Measurements from ENCODE around the gene LAMC2. TPM values are rescaled to one million over a fixed set of nuclear protein-coding genes. Genes with fewer than 3 reads are reported as not detected.

LAMC2 gene
- total RNA-seq, 2 donors from 2014 or later, result 1.2 TPM; not detected in 1

GRCh38 chr1:183247931-183248330, 61.9 kb downstream of the LAMC2 start:
- no peaks in the 10 kb centered on the region for H3K36me3 Mint-ChIP-seq (ENCODE audit: insufficient read depth in 2 of 2)
- H3K9me3 Mint-ChIP-seq, result no peaks in the 10 kb centered on the region
- no peaks in the 10 kb centered on the region for H3K4me1 Mint-ChIP-seq (ENCODE audit: low read depth)
- DNase-seq (no peak), ATAC-seq (replicated peaks in 1 of 2) (no peak)
- no peak overlapping the region for H3K27ac Mint-ChIP-seq
- no peak overlapping the region for H3K4me3 Mint-ChIP-seq
- peaks cover 10% of the 10 kb centered on the region for H3K27me3 Mint-ChIP-seq (ENCODE audit: low read depth)

- H3K36me3 Mint-ChIP-seq (ENCODE audit: insufficient read depth in 2 of 2), result no peaks in the 10 kb centered on the region
- DNase-seq, result no peak
- H3K4me1 Mint-ChIP-seq (ENCODE audit: low read depth), result no peaks in the 10 kb centered on the region
- no peak overlapping the region for H3K4me3 Mint-ChIP-seq
- no peak for ATAC-seq (replicated peaks in 1 of 2)
- H3K27ac Mint-ChIP-seq, result no peak overlapping the region
- H3K9me3 Mint-ChIP-seq, result no peaks in the 10 kb centered on the region
- H3K27me3 Mint-ChIP-seq (ENCODE audit: low read depth), result peaks cover 10% of the 10 kb centered on the region
Observed at GRCh38 chr1:183248989-183249691, 63.1 kb downstream of the LAMC2 start.

GRCh38 chr1:183249941-183250452, 63.9 kb downstream of the LAMC2 start:
- Mint-ChIP-seq H3K36me3 (ENCODE audit: insufficient read depth in 2 of 2) (no peaks in the 10 kb centered on the region), H3K9me3 (no peaks in the 10 kb centered on the region)

GRCh38 chr1:183251101-183251958, 65.3 kb downstream of the LAMC2 start:
- Mint-ChIP-seq H3K27me3 (ENCODE audit: low read depth) (peaks cover 10% of the 10 kb centered on the region), H3K9me3 (no peaks in the 10 kb centered on the region), H3K4me3 (no peak overlapping the region), H3K36me3 (ENCODE audit: insufficient read depth in 2 of 2) (no peaks in the 10 kb centered on the region), H3K4me1 (ENCODE audit: low read depth) (no peaks in the 10 kb centered on the region), H3K27ac (no peak overlapping the region)
- DNase-seq, result no peak
- ATAC-seq (replicated peaks in 1 of 2), result no peak

More at GRCh38 chr1:183249941-183250452, 63.9 kb downstream of the LAMC2 start:
- H3K4me3 Mint-ChIP-seq, result no peak overlapping the region
- H3K27ac Mint-ChIP-seq, result no peak overlapping the region
- DNase-seq, result no peak
- no peaks in the 10 kb centered on the region for H3K4me1 Mint-ChIP-seq (ENCODE audit: low read depth)
- H3K27me3 Mint-ChIP-seq (ENCODE audit: low read depth), result peaks cover 10% of the 10 kb centered on the region
- ATAC-seq (replicated peaks in 1 of 2), result no peak

GRCh38 chr1:183251959-183252450, 65.9 kb downstream of the LAMC2 start:
- Mint-ChIP-seq H3K9me3 (no peaks in the 10 kb centered on the region), H3K27ac (no peak overlapping the region), H3K27me3 (ENCODE audit: low read depth) (peaks cover 10% of the 10 kb centered on the region), H3K36me3 (ENCODE audit: insufficient read depth in 2 of 2) (no peaks in the 10 kb centered on the region), H3K4me1 (ENCODE audit: low read depth) (no peaks in the 10 kb centered on the region), H3K4me3 (no peak overlapping the region)
- DNase-seq (no peak), ATAC-seq (replicated peaks in 1 of 2) (no peak)

- H3K4me3 Mint-ChIP-seq, result no peak overlapping the region
- H3K4me1 Mint-ChIP-seq (ENCODE audit: low read depth), result no peaks in the 10 kb centered on the region
- no peak overlapping the region for H3K27ac Mint-ChIP-seq
- no peaks in the 10 kb centered on the region for H3K9me3 Mint-ChIP-seq
- no peak for ATAC-seq (replicated peaks in 1 of 2)
- no peak for DNase-seq
- H3K36me3 Mint-ChIP-seq (ENCODE audit: insufficient read depth in 2 of 2), result no peaks in the 10 kb centered on the region
- peaks cover 28% of the 10 kb centered on the region for H3K27me3 Mint-ChIP-seq (ENCODE audit: low read depth)
Observed at GRCh38 chr1:183255073-183255472, 69.0 kb downstream of the LAMC2 start.

GRCh38 chr1:183259924-183260323, 73.9 kb downstream of the LAMC2 start:
- Mint-ChIP-seq H3K27me3 (ENCODE audit: low read depth) (peaks cover 29% of the 10 kb centered on the region), H3K4me1 (ENCODE audit: low read depth) (no peaks in the 10 kb centered on the region), H3K27ac (no peak overlapping the region), H3K36me3 (ENCODE audit: insufficient read depth in 2 of 2) (no peaks in the 10 kb centered on the region), H3K9me3 (no peaks in the 10 kb centered on the region), H3K4me3 (no peak overlapping the region)
- no peak for DNase-seq
- ATAC-seq (replicated peaks in 1 of 2), result no peak

- Mint-ChIP-seq H3K9me3 (no peaks in the 10 kb centered on the region), H3K4me3 (no peak overlapping the region), H3K36me3 (ENCODE audit: insufficient read depth in 2 of 2) (no peaks in the 10 kb centered on the region), H3K27me3 (ENCODE audit: low read depth) (peaks cover 25% of the 10 kb centered on the region), H3K27ac (no peak overlapping the region), H3K4me1 (ENCODE audit: low read depth) (no peaks in the 10 kb centered on the region)
- no peak for ATAC-seq (replicated peaks in 1 of 2)
- DNase-seq, result no peak
Observed at GRCh38 chr1:183262628-183263200, 76.7 kb downstream of the LAMC2 start.

GRCh38 chr1:183263886-183264602, 78.0 kb downstream of the LAMC2 start:
- Mint-ChIP-seq H3K4me3 (no peak overlapping the region), H3K4me1 (ENCODE audit: low read depth) (no peaks in the 10 kb centered on the region), H3K9me3 (no peaks in the 10 kb centered on the region), H3K27ac (no peak overlapping the region), H3K27me3 (ENCODE audit: low read depth) (peaks cover 26% of the 10 kb centered on the region), H3K36me3 (ENCODE audit: insufficient read depth in 2 of 2) (no peaks in the 10 kb centered on the region)
- no peak for ATAC-seq (replicated peaks in 1 of 2)
- no peak for DNase-seq

- no peaks in the 10 kb centered on the region for H3K36me3 Mint-ChIP-seq (ENCODE audit: insufficient read depth in 2 of 2)
- no peaks in the 10 kb centered on the region for H3K9me3 Mint-ChIP-seq
- no peak for ATAC-seq (replicated peaks in 1 of 2)
Observed at GRCh38 chr1:183267646-183268431, 81.8 kb downstream of the LAMC2 start.

GRCh38 chr1:183270541-183271141, 84.6 kb downstream of the LAMC2 start:
- Mint-ChIP-seq H3K9me3 (no peaks in the 10 kb centered on the region), H3K36me3 (ENCODE audit: insufficient read depth in 2 of 2) (no peaks in the 10 kb centered on the region), H3K27ac (no peak overlapping the region), H3K4me3 (no peak overlapping the region), H3K27me3 (ENCODE audit: low read depth) (peaks cover 16% of the 10 kb centered on the region), H3K4me1 (ENCODE audit: low read depth) (no peaks in the 10 kb centered on the region)
- ATAC-seq (replicated peaks in 1 of 2), result no peak
- DNase-seq, result no peak

More at GRCh38 chr1:183267646-183268431, 81.8 kb downstream of the LAMC2 start:
- H3K27ac Mint-ChIP-seq, result no peak overlapping the region
- H3K27me3 Mint-ChIP-seq (ENCODE audit: low read depth), result peaks cover 24% of the 10 kb centered on the region
- DNase-seq, result no peak
- H3K4me1 Mint-ChIP-seq (ENCODE audit: low read depth), result no peaks in the 10 kb centered on the region
- H3K4me3 Mint-ChIP-seq, result no peak overlapping the region

- Mint-ChIP-seq H3K36me3 (ENCODE audit: insufficient read depth in 2 of 2) (no peaks in the 10 kb centered on the region), H3K27ac (no peak overlapping the region), H3K27me3 (ENCODE audit: low read depth) (peaks cover 16% of the 10 kb centered on the region), H3K9me3 (no peaks in the 10 kb centered on the region), H3K4me1 (ENCODE audit: low read depth) (no peaks in the 10 kb centered on the region), H3K4me3 (no peak overlapping the region)
- ATAC-seq (replicated peaks in 1 of 2), result no peak
- no peak for DNase-seq
Observed at GRCh38 chr1:183272390-183272848, 86.4 kb downstream of the LAMC2 start.

Data from activated T-cell treated with anti-CD3 and anti-CD28 coated beads, Interleukin-2, amount 50 U/mL, for 72 hours (primary cell).